Sciatic nerve (tissue), 2 donors: ENCODE measurements around the gene TP63. TPM values are rescaled to one million over a fixed set of nuclear protein-coding genes. Genes with fewer than 3 reads are reported as not detected.
"Not testable (repeated sequence)": the region's sequence is repeated elsewhere in the genome, so short reads cannot be mapped to it uniquely, and the experiment has no call there.

Source experiments
- ATAC-seq: fragments of 200-7000 bp; cut with Tn5 transposase; one replicate; pipeline ENCODE4 v1.9.1; 2020; ENCODE audit warnings: mild to moderate bottlenecking, moderate library complexity
- DNase-seq: peaks from one replicate; pipeline ENCODE4 v3.0.0-alpha.2; 2020; ENCODE audit warnings: low spot score
- intact Hi-C: fragments of 100-400 bp; cut with DNase I; formaldehyde crosslinking; loops from one replicate; pipeline ENCODE4 v1.14.2; 2022
- total RNA-seq: library from RNA; stranded (reverse); fragmentation: NEBNext Ultra II Directional; extraction: Animal tissue kit (Norgen Biotek cat#: 25700); gene quantifications from one replicate; pipeline ENCODE4 v1.2.1, GENCODE V29; 2021
- donor health status: DM: no; HTN: no; CAD: no.
- donor health status: DM: no; HTN: no; CAD: no.

TP63 gene
- total RNA-seq, 1 donor from 2014 or later = 7.2 TPM

GRCh38 chr3:189622629-189623028 is 8.6 kb upstream of the TP63 start:
- no peak for DNase-seq
- no peak for ATAC-seq
- intact Hi-C loops = no loop called here

GRCh38 chr3:189624130-189624529 is 7.1 kb upstream of the TP63 start:
- DNase-seq = no peak
- intact Hi-C loops = no loop called here
- no peak for ATAC-seq

GRCh38 chr3:189625071-189625470 is 6.1 kb upstream of the TP63 start:
- DNase-seq (no peak), ATAC-seq (no peak)
- intact Hi-C loops = no loop called here

DNA sequence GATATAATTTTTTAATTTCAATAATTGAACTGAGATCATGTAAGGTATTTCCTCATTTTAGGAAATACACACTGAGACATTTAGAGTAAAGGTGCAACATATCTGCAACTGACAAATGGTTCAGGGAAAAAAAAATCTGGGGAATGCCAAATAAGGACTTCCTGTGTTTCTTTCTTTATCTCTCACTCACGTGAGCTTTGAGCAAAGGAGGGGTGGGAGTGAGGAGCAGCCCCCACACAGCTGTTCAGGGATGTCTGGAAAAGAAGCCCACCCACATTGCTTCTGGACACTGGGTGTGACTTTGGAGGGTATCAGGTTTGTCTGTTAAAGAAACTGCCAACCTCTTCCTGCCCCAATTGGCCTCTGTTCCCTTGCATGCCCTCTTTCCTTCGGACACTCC is 5.6 kb upstream of the TP63 start:
- intact Hi-C loops = no loop called here
- DNase-seq (no peak), ATAC-seq (no peak)

DNA sequence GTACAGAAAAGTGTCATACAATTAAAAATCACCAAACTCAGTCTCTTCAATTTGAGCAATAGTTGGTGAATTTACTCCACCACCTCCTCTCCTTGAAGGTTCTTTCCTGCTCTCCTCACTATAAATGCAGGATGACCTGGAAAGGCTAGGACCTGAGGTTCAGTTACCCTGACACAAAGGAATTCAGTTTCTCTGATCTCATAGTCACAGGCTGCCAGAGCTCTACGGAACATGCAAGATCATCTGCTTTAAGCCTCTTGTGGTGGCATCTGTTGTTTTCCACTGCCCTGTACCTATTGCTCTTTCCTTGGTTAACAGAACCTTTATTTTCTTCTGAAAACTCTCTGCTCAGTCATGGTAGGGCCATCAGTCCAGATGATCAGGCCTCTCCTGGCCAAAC is 4.9 kb upstream of the TP63 start:
- ATAC-seq = no peak
- intact Hi-C loops = no loop called here
- no peak for DNase-seq

DNA sequence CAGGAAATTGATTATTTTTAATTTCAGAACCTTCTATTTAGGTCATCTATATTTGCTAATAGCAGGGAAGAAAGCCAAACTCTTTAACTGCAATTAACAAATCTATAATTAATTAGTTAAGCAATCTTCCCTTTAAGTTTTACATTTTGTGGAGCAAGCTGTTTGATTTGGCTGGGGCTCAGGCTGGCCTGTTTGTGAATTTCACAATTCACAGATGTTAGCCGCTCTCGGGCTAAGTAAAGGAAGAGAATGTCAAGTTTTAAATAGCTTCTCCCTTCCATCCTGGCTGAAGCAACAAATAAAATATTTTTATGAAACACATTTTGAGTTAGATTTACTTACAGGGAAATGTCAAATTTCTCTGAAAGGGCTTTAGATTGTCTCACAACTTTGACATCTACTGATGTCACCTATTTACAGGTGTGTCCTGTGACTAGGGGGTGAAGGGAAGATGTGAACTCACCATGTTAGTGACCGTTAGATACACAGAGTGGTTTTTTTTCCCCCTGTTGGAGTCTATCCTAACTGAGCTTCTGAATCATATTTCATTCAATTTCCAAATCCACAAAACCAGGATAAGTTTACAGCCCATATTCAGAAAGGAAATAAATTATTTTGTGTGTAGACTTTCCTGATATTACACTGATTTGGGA is 1.3 kb upstream of the TP63 start:
- peak; percentile 71 for DNase-seq

DNA sequence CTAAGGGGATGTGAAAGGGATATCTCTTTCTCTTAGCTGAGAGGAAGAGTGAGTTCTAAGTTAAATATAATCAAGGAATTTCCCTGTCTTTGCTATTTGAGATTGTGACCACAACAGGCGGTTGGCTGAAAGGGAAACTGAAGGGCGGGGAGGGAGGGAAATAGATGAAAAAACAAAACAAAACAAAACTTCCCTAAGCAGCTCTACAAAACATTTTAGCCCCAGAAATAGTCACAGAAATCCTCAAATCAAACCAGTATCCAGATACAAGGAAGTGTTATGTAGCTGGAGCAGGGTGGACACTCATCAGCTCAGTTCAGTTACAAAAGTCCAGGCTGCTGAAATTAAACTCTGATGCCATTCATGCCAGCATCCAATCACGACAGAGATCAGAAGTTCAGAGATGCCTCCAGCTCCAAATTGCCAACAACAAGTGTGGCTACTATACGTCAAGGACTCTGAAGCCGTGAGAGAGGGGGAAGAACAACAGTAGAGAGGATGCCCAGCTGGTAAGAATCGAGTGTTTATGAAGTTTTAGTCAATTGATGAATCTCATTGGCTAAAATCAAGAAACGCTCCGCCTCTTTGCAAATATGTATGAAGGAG is 319 bp upstream of the TP63 start:
- DNase-seq (no peak), ATAC-seq (peak; percentile 67)
- intact Hi-C loops = no loop called here

More for the DNA sequence above, 1.3 kb upstream of the TP63 start:
- ATAC-seq = peak; percentile 90
- intact Hi-C loops = no loop called here

DNA sequence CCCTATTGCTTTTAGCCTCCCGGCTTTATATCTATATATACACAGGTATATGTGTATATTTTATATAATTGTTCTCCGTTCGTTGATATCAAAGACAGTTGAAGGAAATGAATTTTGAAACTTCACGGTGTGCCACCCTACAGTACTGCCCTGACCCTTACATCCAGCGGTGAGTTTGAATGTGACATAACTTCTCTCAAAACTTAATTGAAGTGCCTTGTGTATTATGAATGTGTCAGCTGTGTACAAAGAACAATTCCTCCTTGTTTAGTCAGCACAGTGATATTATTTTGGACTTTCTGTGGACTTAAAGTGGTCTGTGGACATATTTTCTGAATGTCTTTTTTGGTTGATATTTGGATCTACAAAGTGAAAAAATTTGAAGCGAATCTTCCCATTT is 220 bp downstream of the TP63 start:
- no peak for DNase-seq
- peak; percentile 50 for ATAC-seq
- intact Hi-C loops = no loop called here

GRCh38 chr3:189632242-189632641 is 1.1 kb downstream of the TP63 start:
- intact Hi-C loops = no loop called here
- ATAC-seq = no peak
- DNase-seq = no peak

GRCh38 chr3:189635339-189635738 is 4.2 kb downstream of the TP63 start:
- ATAC-seq (no peak), DNase-seq (no peak)
- intact Hi-C loops = no loop called here

- ATAC-seq (no peak), DNase-seq (no peak)
- intact Hi-C loops = no loop called here
These were observed 4.9 kb downstream of the TP63 start for GRCh38 chr3:189636048-189636447.

GRCh38 chr3:189637750-189638149 is 6.6 kb downstream of the TP63 start:
- ATAC-seq (no peak), DNase-seq (no peak)
- intact Hi-C loops = no loop called here

DNA sequence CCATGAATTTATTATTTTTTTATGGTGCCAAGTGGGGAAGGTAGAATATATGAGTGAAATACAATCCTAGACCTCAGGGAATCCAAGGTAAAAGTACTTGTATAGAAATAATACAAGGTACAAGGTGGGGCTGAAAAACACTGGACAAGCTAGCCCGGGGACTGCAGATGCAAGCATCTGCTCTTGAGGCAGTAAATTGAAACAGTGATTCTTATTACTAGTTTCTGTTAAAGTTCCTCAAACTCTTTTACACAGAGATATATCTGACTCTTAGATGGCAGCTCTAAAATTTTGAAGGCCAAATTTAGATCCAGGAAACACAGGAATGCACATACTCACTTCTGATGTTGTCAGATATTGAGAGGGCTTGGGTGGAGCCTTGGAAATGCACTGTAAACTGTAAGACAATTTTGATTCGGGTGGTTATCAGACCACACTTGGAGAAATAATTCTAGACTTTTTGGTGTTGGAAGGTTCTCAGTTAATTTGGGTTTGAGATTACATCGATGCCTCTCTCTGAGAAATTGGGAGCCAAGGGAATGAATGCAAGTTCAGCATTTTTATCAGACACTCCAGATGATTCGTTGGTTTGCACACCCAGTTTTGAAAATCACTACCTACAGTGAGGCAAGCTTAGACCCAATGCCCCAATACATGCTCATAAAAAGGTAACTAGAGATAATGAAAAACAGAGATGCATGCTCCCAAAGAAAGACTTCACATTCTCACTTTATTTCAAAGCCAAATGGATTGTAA is 7.3 kb downstream of the TP63 start:
- intact Hi-C loops = no loop called here
- DNase-seq (no peak), ATAC-seq (no peak)

DNA sequence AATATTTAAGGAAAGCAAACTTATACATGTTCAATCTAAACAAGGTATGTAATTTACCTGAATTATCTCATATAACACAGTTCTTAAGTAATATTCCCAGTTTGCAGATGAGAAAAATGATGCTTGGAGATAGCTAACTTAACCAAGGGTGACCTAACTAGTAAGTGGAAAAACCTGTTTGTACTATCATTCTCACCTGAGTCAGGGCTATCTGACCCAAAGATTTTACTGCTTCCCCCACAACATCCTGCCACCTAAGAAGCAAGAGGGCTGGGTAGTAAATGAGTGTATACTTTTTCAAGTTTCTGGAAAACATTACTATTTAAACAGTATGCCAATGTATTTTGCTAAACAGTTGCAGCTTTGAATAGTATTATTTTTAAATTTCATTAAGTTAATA is 10.6 kb downstream of the TP63 start:
- intact Hi-C loops = no loop called here

DNA sequence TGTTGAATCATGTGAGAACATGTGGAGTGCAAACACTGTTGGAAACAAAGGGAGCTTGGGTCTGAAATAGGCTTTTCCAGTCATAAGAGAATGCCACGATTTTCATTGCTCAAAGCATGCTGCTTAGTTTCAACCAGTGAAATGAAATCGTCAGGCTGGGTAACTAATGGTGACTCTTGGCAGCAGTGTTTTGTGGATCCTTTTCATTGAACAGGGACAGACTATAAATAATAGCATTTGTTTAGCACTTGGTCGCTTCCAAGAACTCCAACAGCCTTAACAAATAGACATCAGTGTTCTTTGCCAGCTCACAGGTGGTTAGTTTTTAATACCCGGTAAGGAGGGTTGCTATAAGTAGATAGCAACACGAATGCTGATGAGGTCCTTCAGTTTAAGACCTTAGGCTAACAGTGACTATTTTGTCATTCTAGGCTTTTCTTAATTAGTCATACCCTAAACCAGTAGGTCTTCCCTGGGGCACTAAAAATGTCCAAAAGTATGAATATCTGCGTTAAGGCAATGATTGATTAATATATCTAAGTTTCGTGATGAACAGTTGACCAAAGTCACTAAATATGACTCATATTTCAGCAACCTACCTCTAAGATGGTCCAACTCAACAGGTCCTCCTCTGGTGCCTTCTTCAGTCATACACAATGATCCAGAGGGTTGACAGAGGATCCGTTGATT is 15.8 kb downstream of the TP63 start:
- intact Hi-C loops = no loop called here
- DNase-seq (no peak), ATAC-seq (no peak)

More for the DNA sequence above, 10.6 kb downstream of the TP63 start:
- DNase-seq (no peak), ATAC-seq (no peak)

- intact Hi-C loops = no loop called here
- no peak for ATAC-seq
- no peak for DNase-seq
These were observed 20.9 kb downstream of the TP63 start for GRCh38 chr3:189652042-189652441.

- intact Hi-C loops = no loop called here
- no peak for DNase-seq
- no peak for ATAC-seq
These were observed 24.4 kb downstream of the TP63 start for GRCh38 chr3:189655617-189656016.

DNA sequence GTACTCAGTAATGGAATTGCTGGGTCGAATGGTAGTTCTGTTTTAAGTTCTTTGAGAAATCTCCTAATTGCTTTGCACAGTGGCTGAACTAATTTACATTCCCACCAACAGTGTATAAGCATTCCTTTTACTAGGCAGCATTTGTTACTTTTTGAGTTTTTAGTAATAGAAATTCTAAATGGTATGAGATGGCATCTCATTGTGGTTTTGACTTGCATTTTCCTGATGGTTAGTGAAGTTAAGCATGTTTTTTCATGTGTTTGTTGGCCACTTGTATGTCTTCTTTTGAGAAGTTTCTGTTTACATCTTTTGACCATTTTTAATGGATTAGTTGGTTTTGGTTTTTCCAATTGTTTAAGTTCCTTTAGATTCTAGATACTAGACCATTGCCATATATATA is 28.4 kb downstream of the TP63 start:
- DNase-seq = no peak
- intact Hi-C loops = no loop called here

DNA sequence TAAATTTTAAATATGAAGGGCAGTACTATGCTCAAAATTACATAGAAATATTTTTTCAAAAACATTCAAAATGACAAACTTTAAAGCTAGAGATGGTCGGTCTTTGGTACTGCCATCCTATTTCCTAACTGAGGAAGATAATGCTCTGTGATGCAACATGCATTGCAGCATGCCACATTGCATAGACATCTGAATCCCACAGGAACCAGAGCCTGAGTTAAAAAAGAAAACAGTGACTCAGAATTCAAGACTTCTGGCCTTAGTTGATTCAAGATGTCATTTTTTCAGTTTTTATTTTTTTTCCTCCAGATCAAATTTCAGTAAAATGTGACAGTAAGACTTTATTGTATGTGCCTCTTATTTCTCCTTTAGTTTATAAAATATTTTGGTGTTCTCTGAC is 33.1 kb downstream of the TP63 start:
- ATAC-seq (peak; percentile 91), DNase-seq (no peak)

More for the DNA sequence above, 28.4 kb downstream of the TP63 start:
- ATAC-seq = no peak

GRCh38 chr3:189672346-189672745 is 41.2 kb downstream of the TP63 start:
- DNase-seq, ATAC-seq, intact Hi-C loops: not testable (repeated sequence)

More for the DNA sequence above, 33.1 kb downstream of the TP63 start:
- intact Hi-C loops = no loop called here
